OCI-LY3 (cell line): ENCODE measurements around the gene INHBA.

Source experiments
- EZH2phosphoT487 ChIP-seq: fragments of 200-600 bp; shearing (Covaris generic); IDR thresholded peaks from 2 replicates; pipeline ENCODE4 v1.6.1; 2018; ENCODE audit warnings: antibody characterized with exemption, mixed run types, low read depth
- TF ChIP-seq, protein P1 (sequence below): fragments of 200-600, 300-600 bp; sonication (generic); IDR thresholded peaks from 2 replicates; pipeline ENCODE4 v1.5.1; 2014; ENCODE audit warnings: antibody characterized with exemption, low read length, low read depth

DNA sequence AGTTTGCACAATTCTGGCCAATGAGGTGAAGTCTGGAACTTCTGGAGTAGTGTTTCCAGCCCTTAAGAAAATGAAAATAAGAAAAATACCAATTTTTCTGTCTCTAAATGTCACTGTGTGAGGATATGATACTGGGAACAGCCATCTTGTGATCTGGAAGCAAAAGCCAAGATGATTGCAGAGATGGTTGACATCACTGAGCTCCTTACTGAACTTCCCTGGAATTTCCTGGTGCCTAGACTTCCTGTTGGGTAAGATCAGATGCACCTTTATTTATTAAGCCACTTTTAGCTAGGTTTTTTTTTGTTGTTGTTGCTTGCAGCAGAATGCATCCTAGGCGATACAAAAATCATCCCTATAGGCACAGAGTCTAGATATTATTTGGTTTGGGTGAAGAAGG, 27.3 kb upstream of the INHBA start:
- TF ChIP-seq, protein P1, sequence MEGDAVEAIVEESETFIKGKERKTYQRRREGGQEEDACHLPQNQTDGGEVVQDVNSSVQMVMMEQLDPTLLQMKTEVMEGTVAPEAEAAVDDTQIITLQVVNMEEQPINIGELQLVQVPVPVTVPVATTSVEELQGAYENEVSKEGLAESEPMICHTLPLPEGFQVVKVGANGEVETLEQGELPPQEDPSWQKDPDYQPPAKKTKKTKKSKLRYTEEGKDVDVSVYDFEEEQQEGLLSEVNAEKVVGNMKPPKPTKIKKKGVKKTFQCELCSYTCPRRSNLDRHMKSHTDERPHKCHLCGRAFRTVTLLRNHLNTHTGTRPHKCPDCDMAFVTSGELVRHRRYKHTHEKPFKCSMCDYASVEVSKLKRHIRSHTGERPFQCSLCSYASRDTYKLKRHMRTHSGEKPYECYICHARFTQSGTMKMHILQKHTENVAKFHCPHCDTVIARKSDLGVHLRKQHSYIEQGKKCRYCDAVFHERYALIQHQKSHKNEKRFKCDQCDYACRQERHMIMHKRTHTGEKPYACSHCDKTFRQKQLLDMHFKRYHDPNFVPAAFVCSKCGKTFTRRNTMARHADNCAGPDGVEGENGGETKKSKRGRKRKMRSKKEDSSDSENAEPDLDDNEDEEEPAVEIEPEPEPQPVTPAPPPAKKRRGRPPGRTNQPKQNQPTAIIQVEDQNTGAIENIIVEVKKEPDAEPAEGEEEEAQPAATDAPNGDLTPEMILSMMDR = no peak
- no peak for TF ChIP-seq EZH2phosphoT487
